Inferior parietal cortex (tissue), 1 donor: ENCODE results near the gene KANSL1L.

Experiments used
- DNase-seq: peaks from one replicate; pipeline ENCODE4 v3.0.0-alpha.2; 2016; ENCODE audit errors: extremely low spot score

Gene KANSL1L

GRCh38 chr2:210063306-210063705 lies 107.9 kb downstream of the KANSL1L start:
- no peak for DNase-seq

GRCh38 chr2:210055825-210056224 lies 115.4 kb downstream of the KANSL1L start:
- DNase-seq = no peak

- DNase-seq = no peak
These were observed 116.5 kb downstream of the KANSL1L start for GRCh38 chr2:210054696-210055095.

- no peak for DNase-seq
These were observed 120.3 kb downstream of the KANSL1L start for GRCh38 chr2:210050885-210051284.

GRCh38 chr2:210049831-210050230 lies 121.4 kb downstream of the KANSL1L start:
- no peak for DNase-seq

- no peak for DNase-seq
These were observed 124.2 kb downstream of the KANSL1L start for GRCh38 chr2:210046851-210047500.

GRCh38 chr2:210038078-210038477 lies 133.1 kb downstream of the KANSL1L start:
- DNase-seq = no peak

- no peak for DNase-seq
These were observed 135.5 kb downstream of the KANSL1L start for GRCh38 chr2:210035679-210036078.

GRCh38 chr2:210034087-210034683 lies 137.0 kb downstream of the KANSL1L start:
- no peak for DNase-seq

GRCh38 chr2:210028178-210028577 lies 143.0 kb downstream of the KANSL1L start:
- DNase-seq = no peak

GRCh38 chr2:210027608-210028007 lies 143.6 kb downstream of the KANSL1L start:
- no peak for DNase-seq

GRCh38 chr2:210022824-210023223 lies 148.4 kb downstream of the KANSL1L start:
- DNase-seq = no peak

GRCh38 chr2:210020138-210020537 lies 151.1 kb downstream of the KANSL1L start:
- no peak for DNase-seq

- no peak for DNase-seq
These were observed 161.3 kb downstream of the KANSL1L start for GRCh38 chr2:210009896-210010295.

- no peak for DNase-seq
These were observed 162.1 kb downstream of the KANSL1L start for GRCh38 chr2:210009126-210009525.

GRCh38 chr2:210007895-210008294 lies 163.3 kb downstream of the KANSL1L start:
- no peak for DNase-seq

GRCh38 chr2:210004881-210005280 lies 166.3 kb downstream of the KANSL1L start:
- DNase-seq = no peak

GRCh38 chr2:210003359-210003758 lies 167.8 kb downstream of the KANSL1L start:
- DNase-seq = no peak

GRCh38 chr2:210002158-210003157 lies 168.8 kb downstream of the KANSL1L start, which contains the start of gene RPE:
RPE (plus strand) TSS chr2:210002638; CDS start chr2:210002662, 24 bp downstream.
- DNase-seq = peak; percentile 97

- no peak for DNase-seq
These were observed 170.5 kb downstream of the KANSL1L start for GRCh38 chr2:210000464-210001324.

GRCh38 chr2:209998596-209998995 lies 172.6 kb downstream of the KANSL1L start:
- DNase-seq = no peak
